Upper lobe of right lung (tissue), 1 donor: ENCODE data around the gene FKBP8. TPM values are rescaled to one million over a fixed set of nuclear protein-coding genes. Genes with fewer than 3 reads are reported as not detected.
A peak's percentile ranks its signal among the peaks of the same experiment; 100 is the strongest.

Experiments
- ATAC-seq: fragments of 200-7000 bp; cut with Tn5 transposase; one replicate; pipeline ENCODE4 v1.9.1; 2020; ENCODE audit warnings: mild to moderate bottlenecking, moderate library complexity
- DNase-seq: peaks from one replicate; pipeline ENCODE4 v3.0.0-alpha.2; 2020
- H3K27ac ChIP-seq: fragments of 200-600 bp; one replicate; pipeline ENCODE4 v1.8.0; 2022
- H3K27me3 ChIP-seq: fragments of 200-600 bp; one replicate; pipeline ENCODE4 v1.8.0; 2022; ENCODE audit warnings: mild to moderate bottlenecking
- H3K36me3 ChIP-seq: fragments of 200-600 bp; one replicate; pipeline ENCODE4 v1.8.0; 2022
- H3K4me1 ChIP-seq: fragments of 200-600 bp; one replicate; pipeline ENCODE4 v1.8.0; 2022
- H3K4me3 ChIP-seq: fragments of 200-600 bp; one replicate; pipeline ENCODE4 v1.8.0; 2022; ENCODE audit warnings: mild to moderate bottlenecking
- H3K9me3 ChIP-seq: fragments of 200-600 bp; one replicate; pipeline ENCODE4 v1.8.0; 2022
- intact Hi-C: fragments of 100-400 bp; cut with DNase I; formaldehyde crosslinking; loops from one replicate; pipeline ENCODE4 v1.11.0; 2022
- total RNA-seq: library from RNA; stranded (reverse); fragmentation: NEBNext Ultra II Directional; extraction: Animal tissue kit (Norgen Biotek cat#: 25700); gene quantifications from one replicate; pipeline ENCODE4 v1.2.1, GENCODE V29; 2021
- TF ChIP-seq, protein P1 (sequence below): fragments of 200-600 bp; IDR thresholded peaks from one replicate; pipeline ENCODE4 v1.8.0; 2022; ENCODE audit warnings: antibody characterized with exemption
- donor health status: DM: no; HTN: yes; CAD: no; lungs with severe emphysema.

FKBP8 gene
- total RNA-seq, 1 donor from 2014 or later = 201 TPM

DNA sequence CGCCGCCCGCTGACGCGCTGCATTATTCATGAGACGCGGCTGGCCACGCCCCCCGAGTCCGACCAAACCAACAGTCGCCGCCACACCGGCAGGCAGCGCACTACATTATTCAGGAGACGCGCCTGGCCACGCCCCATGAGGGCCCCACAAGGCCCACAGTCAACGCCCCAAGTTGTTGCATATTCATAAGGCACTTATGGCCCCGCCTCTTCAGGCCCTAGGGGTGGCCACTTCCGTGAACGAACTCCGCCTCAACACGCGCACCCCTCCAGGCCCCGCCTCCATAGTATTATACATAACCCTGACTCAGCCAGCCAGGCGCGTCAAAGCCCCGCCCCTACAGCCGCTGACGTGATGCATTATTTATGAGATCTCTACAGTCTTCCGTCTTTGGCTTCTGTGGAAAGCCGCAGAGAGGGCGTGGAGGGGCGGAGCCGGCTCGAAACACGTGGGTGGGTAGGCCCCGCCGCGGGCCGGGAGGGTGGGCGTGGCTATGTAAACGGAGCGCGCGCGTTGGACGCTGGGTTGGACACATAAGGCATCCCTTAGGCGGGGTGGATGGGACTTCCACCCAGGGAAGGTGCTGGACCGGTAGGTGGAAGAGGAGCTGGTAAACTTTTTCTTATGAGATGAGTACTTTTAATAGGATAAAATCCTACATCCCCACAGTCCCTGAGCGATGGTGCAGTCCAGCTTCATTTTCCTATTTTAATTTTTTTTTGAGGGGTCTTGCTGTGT is 21.1 kb downstream of the FKBP8 start:
- Histone ChIP-seq H3K27ac (peak overlapping the region; percentile 97), H3K4me3 (peak overlapping the region; percentile 97), H3K36me3 (no peaks in the 10 kb centered on the region), H3K4me1 (peaks cover 19% of the 10 kb centered on the region), H3K27me3 (no peaks in the 10 kb centered on the region), H3K9me3 (no peaks in the 10 kb centered on the region)
- DNase-seq (peak; percentile 100), ATAC-seq (peak; percentile 93)
- intact Hi-C loops = no loop called here
- TF ChIP-seq, protein P1, sequence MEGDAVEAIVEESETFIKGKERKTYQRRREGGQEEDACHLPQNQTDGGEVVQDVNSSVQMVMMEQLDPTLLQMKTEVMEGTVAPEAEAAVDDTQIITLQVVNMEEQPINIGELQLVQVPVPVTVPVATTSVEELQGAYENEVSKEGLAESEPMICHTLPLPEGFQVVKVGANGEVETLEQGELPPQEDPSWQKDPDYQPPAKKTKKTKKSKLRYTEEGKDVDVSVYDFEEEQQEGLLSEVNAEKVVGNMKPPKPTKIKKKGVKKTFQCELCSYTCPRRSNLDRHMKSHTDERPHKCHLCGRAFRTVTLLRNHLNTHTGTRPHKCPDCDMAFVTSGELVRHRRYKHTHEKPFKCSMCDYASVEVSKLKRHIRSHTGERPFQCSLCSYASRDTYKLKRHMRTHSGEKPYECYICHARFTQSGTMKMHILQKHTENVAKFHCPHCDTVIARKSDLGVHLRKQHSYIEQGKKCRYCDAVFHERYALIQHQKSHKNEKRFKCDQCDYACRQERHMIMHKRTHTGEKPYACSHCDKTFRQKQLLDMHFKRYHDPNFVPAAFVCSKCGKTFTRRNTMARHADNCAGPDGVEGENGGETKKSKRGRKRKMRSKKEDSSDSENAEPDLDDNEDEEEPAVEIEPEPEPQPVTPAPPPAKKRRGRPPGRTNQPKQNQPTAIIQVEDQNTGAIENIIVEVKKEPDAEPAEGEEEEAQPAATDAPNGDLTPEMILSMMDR = peak; percentile 38

DNA sequence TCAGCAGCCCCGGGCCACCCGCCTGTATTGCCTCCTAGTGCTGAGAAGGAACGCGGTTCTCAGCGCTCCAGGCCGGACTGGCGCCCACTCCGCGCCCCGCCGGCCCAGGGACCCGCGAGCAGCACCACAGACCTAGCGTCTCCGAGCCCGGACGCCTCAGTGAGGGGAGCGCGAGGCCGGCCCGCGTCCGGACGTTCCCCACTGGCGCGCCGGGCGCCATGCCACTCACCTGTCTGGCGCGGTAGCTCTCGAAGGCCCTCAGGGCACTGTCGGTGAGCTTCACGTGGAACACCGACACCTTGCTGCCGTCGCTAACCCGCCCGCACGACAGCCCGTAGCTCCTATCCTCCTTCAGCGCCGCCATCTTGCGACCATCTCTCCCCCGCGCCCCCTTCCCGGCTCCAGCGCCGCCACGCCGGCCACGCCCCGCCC is 21.7 kb downstream of the FKBP8 start, which contains the start of gene ELL:
Gene ELL, minus strand, starts transcription at position 379 of the 432 bp plus-strand sequence. Its CDS starts 15 bp downstream, at position 364.
- TF ChIP-seq, protein P1 = no peak
- Histone ChIP-seq H3K36me3 (no peaks in the 10 kb centered on the region), H3K4me3 (peak within 1 kb of the TSS; percentile 97), H3K4me1 (peaks cover 22% of the 10 kb centered on the region), H3K27me3 (no peaks in the 10 kb centered on the region), H3K27ac (peak within 1 kb of the TSS; percentile 97), H3K9me3 (no peaks in the 10 kb centered on the region)
- no peak for DNase-seq
- intact Hi-C loops = no loop called here
- ATAC-seq = peak; percentile 3

GRCh38 chr19:18520848-18521691 is 22.3 kb downstream of the FKBP8 start:
- H3K4me1 ChIP-seq = peaks cover 29% of the 10 kb centered on the region
- peak overlapping the region; percentile 97 for H3K27ac ChIP-seq
- TF ChIP-seq, protein P1 = no peak
- no peak for ATAC-seq
- peak overlapping the region; percentile 97 for H3K4me3 ChIP-seq
- intact Hi-C loops = no loop called here
- H3K36me3 ChIP-seq = no peaks in the 10 kb centered on the region
- no peaks in the 10 kb centered on the region for H3K27me3 ChIP-seq
- H3K9me3 ChIP-seq = no peaks in the 10 kb centered on the region
- peak; percentile 77 for DNase-seq

DNA sequence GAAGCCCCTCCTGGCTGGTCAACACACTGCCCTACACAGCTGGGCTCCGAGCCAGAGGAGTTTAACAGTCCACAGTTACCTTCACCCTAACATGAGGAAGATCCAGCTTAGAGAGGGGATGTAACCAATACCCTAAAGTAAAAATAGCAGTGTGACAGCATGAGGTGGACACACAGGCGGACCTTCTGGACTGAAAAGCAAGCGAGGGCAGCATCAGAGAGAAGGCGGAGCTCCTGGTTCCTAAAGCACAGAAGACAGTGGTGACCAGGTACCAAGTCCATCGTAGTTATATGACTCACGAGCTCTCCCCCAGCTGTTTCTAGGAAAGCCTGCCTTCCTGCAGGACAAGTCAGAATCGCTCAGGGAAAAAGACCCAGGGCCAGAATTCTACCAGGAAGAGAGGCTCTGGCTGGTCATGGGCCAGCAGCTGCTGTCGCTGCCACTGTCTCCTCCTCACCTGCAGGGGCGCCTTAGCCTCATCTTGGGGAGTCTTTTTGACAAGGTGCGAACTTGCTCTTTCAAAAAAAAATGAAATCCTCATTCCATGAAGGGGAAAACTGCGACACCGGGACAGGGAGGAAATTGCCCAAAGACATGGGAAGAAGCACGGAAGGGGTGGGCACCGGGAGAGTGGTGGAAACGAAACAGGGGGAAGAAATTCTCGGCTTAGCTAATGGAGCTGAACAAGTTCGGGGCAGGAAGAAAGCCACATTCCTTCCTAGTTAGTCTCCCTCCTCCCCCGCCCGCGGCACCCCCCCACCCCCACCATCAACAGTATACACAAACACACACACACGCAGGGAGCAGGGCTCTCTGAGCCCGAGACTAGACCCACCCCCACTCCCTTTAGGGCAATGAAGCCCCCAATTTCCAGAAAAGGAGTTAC is 23.2 kb downstream of the FKBP8 start:
- H3K27me3 ChIP-seq = no peaks in the 10 kb centered on the region
- TF ChIP-seq, protein P1 = peak; percentile 72
- peak overlapping the region; percentile 97 for H3K27ac ChIP-seq
- H3K9me3 ChIP-seq = no peaks in the 10 kb centered on the region
- peak; percentile 83 for DNase-seq
- H3K4me3 ChIP-seq = peak overlapping the region; percentile 97
- peak; percentile 6 for ATAC-seq
- H3K36me3 ChIP-seq = no peaks in the 10 kb centered on the region
- intact Hi-C loops = no loop called here
- H3K4me1 ChIP-seq = peaks cover 37% of the 10 kb centered on the region

DNA sequence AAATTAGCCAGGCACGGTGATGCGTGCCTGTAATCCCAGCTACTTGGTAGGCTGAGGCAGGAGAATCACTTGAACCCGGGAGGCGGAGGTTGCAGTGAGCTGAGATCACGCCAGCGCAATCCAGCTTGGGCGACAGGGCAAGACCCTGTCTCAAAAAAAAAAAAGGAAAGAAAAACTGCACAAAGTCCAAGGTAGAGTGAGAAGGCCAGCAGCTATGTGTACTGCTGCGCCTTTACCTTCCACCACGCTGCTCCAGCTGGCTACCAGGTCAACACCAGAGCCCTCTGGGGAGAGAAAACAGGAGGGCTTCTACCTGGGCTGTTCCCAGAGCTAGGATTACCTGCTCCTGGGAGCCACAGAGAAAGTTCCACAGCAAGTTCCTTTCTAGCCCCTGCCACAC is 24.7 kb downstream of the FKBP8 start:
- Histone ChIP-seq H3K9me3 (no peaks in the 10 kb centered on the region), H3K4me1 (peaks cover 51% of the 10 kb centered on the region), H3K27me3 (no peaks in the 10 kb centered on the region), H3K27ac (peak overlapping the region; percentile 97), H3K4me3 (no peak overlapping the region), H3K36me3 (no peaks in the 10 kb centered on the region)
- no peak for ATAC-seq
- no peak for DNase-seq
- intact Hi-C loops = no loop called here
- TF ChIP-seq, protein P1 = no peak
